Putamen (tissue), 1 donor: ENCODE measurements around the gene SERINC4.
A peak's percentile ranks its signal among the peaks of the same experiment; 100 is the strongest.

ENCODE experiments used
- DNase-seq: peaks from one replicate; pipeline ENCODE4 v3.0.0-alpha.2; 2016; ENCODE audit warnings: low spot score

SERINC4 gene

GRCh38 chr15:43796566-43796965 lies 3.5 kb downstream of the SERINC4 start:
- DNase-seq, result no peak

- no peak for DNase-seq
Measured at GRCh38 chr15:43795997-43796396, 4.0 kb downstream of the SERINC4 start.

GRCh38 chr15:43795197-43795596 lies 4.8 kb downstream of the SERINC4 start:
- DNase-seq, result no peak

- no peak for DNase-seq
Measured at GRCh38 chr15:43794269-43795037, 5.6 kb downstream of the SERINC4 start.

GRCh38 chr15:43793647-43794046 lies 6.4 kb downstream of the SERINC4 start:
- no peak for DNase-seq

- no peak for DNase-seq
Measured at GRCh38 chr15:43792761-43793476, 7.1 kb downstream of the SERINC4 start.

- peak; percentile 100 for DNase-seq
Measured at GRCh38 chr15:43791993-43792760, 7.8 kb downstream of the SERINC4 start, which contains the start of gene SERF2. SERF2 (plus strand) TSS chr15:43792320; CDS start chr15:43792377, 57 bp downstream.

- no peak for DNase-seq
Measured at GRCh38 chr15:43789409-43789808, 10.6 kb downstream of the SERINC4 start.

GRCh38 chr15:43779016-43779415 lies 21.0 kb downstream of the SERINC4 start:
- DNase-seq, result no peak

- DNase-seq, result no peak
Measured at GRCh38 chr15:43777267-43777914, 22.6 kb downstream of the SERINC4 start.

- no peak for DNase-seq
Measured at GRCh38 chr15:43776718-43777266, 23.2 kb downstream of the SERINC4 start, which contains the start of gene ELL3. ELL3 (minus strand) TSS chr15:43776966; CDS start chr15:43776901, 65 bp downstream.

GRCh38 chr15:43776101-43776717 lies 23.8 kb downstream of the SERINC4 start:
- no peak for DNase-seq

GRCh38 chr15:43775411-43775965 lies 24.5 kb downstream of the SERINC4 start:
- DNase-seq, result no peak

- no peak for DNase-seq
Measured at GRCh38 chr15:43774062-43774461, 26.0 kb downstream of the SERINC4 start.

- no peak for DNase-seq
Measured at GRCh38 chr15:43772624-43773023, 27.4 kb downstream of the SERINC4 start.

- DNase-seq, result no peak
Measured at GRCh38 chr15:43771816-43772215, 28.2 kb downstream of the SERINC4 start.

GRCh38 chr15:43769584-43770228 lies 30.3 kb downstream of the SERINC4 start:
- peak; percentile 35 for DNase-seq

GRCh38 chr15:43763819-43764446 lies 36.1 kb downstream of the SERINC4 start:
- DNase-seq, result no peak

- no peak for DNase-seq
Measured at GRCh38 chr15:43762824-43763223, 37.2 kb downstream of the SERINC4 start.

- DNase-seq, result no peak
Measured at GRCh38 chr15:43751885-43752284, 48.1 kb downstream of the SERINC4 start.
